Measurements from ENCODE around the gene ARL13B.

DNA sequence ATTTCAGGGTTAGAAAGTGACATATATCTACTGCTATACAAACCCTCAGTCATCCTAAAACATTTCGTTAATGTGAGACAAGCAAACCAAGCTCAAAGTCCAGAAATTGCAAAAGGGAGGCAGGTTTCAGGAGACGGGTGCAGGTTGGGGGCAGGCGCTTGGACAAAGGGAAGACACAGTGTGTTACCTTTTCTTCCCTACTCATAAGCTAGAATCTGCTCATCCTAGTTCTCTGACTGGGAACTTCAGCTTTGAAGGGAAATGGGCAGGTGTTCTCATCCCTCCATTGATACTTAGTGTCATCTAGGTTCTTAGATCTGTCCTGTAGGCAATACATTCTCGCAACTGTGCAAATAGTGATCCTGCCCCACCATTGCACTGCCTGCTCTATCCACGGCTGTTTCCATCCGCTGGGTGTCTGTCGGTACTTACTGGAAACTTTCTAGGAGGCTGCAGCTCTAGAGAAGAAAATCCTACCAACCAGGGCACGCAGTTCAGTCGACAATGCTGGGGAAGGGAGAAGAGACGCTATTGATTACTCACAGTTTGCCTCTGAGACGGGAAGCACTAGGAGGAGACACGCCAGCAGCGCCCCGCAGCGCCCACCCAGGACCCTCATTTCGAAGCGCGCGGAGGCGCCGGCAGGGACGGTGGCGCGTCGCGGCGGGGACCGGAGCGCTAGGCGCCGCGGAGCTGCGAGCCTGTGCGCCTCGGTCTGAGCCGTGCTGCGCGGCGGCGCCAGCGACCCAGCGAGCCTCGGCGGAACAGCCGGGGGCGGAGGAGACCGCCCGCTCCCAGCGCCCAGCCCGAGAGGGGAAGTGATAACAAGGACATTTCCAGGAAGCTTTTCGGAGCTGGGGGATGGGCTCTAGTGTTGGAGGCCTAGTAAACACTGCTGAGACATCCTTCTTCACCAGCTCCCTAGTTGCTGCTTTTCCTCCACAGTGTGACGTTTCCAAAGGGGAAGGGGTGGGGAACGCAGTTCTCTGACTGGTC is 6.5 kb upstream of the ARL13B start, which contains the start of gene PROS1:
- TF ChIP-seq, protein P1, sequence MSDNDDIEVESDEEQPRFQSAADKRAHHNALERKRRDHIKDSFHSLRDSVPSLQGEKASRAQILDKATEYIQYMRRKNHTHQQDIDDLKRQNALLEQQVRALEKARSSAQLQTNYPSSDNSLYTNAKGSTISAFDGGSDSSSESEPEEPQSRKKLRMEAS (IDR thresholded peaks at IDR 0.05), result no peak; the same call in 1 of the 2 replicates
- TF ChIP-seq TEAD4 (IDR thresholded peaks at IDR 0.05) (no peak), EP300 (IDR thresholded peaks at IDR 0.05; ENCODE audit: borderline replicate concordance) (no peak), REST (IDR thresholded peaks at IDR 0.05; ENCODE audit: low read depth) (no peak), USF1 (IDR thresholded peaks at IDR 0.05) (no peak), FOXM1 (IDR thresholded peaks at IDR 0.05; ENCODE audit: borderline replicate concordance, low read depth) (no peak), TCF12 (IDR thresholded peaks at IDR 0.05; ENCODE audit: low read depth) (no peak)

Data from Ishikawa (cell line).